GM20000 (cell line): ENCODE results near the gene RNF214.
"Not testable (repeated sequence)": the region's sequence is repeated elsewhere in the genome, so short reads cannot be mapped to it uniquely, and the experiment has no call there.

ENCODE experiments used
- DNase-seq: peaks from one replicate; pipeline ENCODE4 v3.0.0; 2012; ENCODE audit warnings: low spot score
- TF ChIP-seq, protein P1 (sequence below): IDR thresholded peaks from 2 replicates; pipeline ENCODE4 v1.5.1; 2012; ENCODE audit warnings: mild to moderate bottlenecking, control low read depth; ENCODE audit errors: extremely low read depth, missing control alignments

The RNF214 gene

DNA sequence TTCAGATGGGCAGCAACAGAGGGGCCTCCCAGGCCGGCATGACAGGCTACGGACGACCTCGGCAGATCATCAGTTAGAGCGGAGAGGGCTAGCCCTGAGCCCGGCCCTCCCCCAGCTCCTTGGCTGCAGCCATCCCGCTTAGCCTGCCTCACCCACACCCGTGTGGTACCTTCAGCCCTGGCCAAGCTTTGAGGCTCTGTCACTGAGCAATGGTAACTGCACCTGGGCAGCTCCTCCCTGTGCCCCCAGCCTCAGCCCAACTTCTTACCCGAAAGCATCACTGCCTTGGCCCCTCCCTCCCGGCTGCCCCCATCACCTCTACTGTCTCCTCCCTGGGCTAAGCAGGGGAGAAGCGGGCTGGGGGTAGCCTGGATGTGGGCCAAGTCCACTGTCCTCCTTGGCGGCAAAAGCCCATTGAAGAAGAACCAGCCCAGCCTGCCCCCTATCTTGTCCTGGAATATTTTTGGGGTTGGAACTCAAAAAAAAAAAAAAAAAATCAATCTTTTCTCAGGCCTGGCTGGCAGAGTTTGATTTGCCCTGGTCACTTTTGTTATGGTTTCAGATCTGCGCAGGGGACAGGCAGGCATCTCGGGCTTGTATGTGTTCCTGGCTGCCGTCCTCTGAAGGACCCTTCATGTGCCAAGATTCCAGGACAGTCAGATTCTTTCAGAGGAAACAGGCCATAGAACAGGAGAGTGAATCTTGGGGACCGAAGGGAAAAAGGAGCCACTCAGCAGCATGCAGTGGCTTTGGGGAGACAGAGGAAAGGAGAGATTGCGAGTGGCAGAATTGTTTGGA is 28.0 kb upstream of the RNF214 start:
- TF ChIP-seq, protein P1, sequence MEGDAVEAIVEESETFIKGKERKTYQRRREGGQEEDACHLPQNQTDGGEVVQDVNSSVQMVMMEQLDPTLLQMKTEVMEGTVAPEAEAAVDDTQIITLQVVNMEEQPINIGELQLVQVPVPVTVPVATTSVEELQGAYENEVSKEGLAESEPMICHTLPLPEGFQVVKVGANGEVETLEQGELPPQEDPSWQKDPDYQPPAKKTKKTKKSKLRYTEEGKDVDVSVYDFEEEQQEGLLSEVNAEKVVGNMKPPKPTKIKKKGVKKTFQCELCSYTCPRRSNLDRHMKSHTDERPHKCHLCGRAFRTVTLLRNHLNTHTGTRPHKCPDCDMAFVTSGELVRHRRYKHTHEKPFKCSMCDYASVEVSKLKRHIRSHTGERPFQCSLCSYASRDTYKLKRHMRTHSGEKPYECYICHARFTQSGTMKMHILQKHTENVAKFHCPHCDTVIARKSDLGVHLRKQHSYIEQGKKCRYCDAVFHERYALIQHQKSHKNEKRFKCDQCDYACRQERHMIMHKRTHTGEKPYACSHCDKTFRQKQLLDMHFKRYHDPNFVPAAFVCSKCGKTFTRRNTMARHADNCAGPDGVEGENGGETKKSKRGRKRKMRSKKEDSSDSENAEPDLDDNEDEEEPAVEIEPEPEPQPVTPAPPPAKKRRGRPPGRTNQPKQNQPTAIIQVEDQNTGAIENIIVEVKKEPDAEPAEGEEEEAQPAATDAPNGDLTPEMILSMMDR, result no peak
- no peak for DNase-seq

DNA sequence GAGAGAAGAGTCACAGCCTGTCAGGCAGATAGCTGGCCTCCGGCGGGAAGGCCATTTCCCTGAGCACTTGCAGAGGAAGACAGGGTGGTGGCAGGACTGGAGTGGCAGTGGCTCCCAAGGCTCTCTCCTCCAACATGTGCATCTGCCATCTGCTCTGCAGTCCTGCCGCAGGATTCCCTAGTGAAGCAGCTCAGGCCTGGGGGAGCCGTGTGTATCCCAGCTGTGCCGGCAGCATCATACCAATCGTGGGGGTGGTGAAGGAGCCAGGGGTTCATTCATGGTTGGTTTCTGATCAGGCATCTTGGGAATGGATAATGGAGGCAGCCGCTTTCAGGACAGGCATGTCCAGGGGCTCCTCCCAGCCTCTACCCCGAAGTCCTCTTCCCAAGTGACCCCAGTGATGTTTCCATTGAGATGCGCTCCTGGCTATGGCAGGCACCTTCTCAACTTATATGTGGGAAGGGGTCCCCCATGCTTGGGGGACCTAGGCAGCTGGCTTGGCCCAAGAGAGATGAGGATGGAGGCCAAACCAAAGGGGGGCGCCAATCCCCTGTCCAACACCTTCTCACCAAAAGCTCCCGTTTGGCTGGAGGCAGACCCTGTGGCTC is 27.2 kb upstream of the RNF214 start:
- TF ChIP-seq, protein P1, result no peak
- DNase-seq, result no peak

DNA sequence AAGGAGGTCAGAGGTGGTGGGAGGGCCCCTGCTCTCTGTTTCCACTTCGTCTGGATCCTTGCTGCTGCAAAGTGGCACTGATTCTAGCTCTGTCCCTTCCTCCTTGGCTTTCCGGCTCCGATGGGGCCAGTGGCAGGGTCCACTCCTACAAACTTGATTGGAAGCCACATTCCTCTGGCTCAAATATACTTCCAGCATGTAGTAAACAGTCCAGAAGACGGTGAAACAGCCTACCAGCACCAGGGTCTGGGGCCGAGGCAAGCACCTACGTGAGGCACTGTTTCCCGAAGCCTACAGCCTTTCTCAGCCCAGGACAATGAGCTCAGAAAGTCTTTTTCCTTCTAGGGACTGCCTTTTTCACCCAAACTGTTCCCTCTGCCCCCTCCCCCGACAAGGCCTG is 26.4 kb upstream of the RNF214 start:
- DNase-seq, result not testable (repeated sequence)

DNA sequence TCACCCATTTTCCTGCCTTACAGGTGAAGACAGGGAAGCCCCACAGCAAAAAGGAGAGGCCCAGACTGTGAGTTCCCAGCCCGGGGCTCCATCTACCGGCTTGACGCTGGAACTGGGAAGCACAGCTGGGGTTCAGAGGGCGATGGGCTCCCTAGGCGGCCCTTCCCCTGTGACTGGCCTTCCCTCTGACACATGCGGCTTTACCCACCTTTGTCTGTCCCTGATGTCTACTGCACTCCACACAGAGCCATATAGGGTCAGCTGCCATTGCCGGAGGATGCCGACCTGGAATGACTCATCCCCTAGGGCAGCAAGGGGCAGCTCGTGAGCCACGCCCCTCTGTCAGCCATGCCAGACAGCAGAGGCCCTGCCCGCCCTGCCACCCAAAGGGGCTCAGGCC is 25.6 kb upstream of the RNF214 start:
- DNase-seq, result not testable (repeated sequence)

DNA sequence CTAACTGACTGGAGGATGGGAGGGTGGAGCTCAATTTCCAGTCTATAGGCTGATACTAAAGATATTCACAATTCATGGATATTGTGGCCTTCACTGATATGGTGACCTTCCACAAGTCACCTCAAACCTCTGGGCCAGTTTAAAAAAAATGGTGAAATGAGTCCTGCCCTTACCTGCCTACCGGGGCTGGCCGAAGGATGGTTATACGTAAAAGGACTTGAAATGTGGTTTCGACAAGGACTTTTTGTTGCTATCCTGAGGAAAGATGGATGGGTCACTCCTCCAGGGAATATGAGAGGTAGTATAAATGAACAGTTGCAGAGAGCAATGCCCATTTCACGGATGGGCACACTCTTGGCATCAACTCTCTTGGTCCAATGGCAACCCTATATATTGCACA is 25.0 kb upstream of the RNF214 start:
- DNase-seq, result not testable (repeated sequence)

DNA sequence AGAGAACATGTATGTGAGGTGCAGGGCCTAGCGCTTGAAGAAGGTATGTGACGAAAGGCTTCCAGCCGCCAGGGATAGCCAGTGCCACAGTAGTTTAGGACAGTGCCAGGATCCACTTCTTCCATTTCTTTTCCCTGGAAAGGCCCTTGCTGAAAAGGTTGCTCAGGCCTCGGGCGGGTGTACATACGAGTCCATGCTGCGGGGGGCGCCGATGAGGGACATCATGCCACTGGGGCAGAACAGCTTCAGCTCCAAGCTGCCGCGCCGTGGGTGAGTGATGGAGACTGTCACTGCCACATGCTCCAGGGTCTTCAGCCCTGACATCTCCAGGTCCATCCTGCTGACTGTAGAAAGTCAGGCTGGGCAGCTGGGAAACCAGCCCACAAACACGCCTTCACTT is 23.8 kb upstream of the RNF214 start:
- not testable (repeated sequence) for DNase-seq

DNA sequence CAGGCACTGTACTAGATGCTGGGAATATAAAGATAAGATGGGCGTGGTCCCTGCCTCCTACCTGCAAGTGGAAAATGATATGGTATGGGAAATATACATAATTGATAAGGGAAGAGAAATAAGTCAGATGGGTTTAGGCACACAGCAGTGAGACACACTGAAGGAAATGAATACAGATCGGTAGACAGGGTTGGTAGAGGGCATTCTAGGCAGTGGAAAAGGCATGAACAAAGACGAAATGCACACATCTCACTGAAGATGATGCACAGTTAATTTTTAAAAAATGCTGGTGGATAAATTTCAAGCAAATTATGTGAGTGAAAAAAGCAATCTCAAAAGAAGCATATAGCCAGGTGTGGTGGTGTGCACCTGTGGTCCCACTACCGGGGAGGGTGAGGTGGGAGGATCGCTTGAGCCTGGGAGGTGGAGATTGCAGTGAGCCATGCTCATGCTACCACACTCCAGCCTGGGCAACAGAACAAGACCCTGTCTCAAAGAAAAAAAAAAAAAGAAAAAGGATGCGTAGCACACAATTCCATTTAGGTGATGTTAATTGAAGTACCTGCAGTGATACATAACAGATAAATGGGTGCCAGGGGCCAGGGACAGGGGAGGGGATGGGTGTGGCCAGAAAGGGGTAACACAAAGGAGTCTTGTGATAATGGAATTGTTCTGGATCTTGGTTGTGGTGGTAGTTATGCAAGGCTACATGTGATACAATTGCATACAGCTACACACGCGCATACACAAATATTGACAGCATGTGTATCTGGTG is 22.9 kb upstream of the RNF214 start:
- DNase-seq, result not testable (repeated sequence)

DNA sequence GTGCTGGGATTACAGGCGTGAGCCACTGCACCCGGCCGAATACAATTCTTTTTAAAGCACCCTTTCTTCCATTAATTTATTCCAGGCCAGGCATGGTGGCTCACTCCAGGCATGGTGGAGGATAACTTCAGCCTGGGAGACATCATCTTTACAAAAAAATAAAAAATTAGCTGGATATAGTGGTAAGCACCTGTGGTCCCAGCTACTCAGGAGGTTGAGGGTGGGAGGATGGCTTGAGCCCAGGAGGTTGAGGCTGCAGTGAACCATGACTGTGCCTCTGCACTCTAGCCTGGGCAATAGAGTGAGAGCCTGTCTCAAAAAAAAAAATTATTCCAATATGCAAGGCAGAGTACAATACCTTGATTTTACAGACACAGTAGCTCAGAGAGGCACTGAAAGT is 21.9 kb upstream of the RNF214 start:
- no peak for DNase-seq
- TF ChIP-seq, protein P1, result no peak

DNA sequence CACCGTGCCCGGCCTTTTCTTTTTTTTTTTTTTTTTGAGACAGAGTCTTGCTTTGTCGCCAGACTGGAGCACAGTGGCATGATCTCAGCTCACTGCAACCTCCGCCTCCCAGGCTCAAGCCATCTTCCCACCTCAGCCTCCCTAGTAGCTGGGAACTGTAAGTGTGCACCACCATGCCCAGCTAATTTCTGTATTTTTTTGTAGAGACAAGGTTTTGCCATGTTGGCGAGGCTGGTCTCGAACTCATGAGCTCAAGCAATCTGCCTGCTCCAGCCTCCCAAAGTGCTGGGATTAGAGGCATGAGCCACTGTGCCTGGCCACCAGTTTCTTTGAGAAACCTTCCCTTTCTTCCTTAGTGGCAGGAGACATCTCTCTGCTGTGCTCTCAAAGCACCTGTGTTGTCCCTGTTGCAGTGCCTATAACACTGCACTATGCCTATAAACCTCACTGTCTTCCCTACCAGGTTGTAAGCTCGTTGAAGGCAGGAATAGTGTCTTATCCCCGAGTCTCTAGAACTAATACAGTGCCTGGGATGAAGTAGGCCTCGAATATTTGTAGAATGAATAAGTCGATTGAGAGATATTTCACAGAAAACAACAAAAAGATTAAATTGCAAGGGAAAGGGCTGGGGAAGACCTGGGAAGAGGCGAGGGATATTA is 19.6 kb upstream of the RNF214 start:
- TF ChIP-seq, protein P1, result no peak

More for the DNA sequence above, 19.6 kb upstream of the RNF214 start:
- no peak for DNase-seq
